ENCODE measurements around the gene FCRLA.
"Not testable (repeated sequence)": the region's sequence is repeated elsewhere in the genome, so short reads cannot be mapped to it uniquely, and the experiment has no call there.

FCRLA gene

GRCh38 chr1:161706482-161707347 is at the start of gene FCRLA:
FCRLA (plus strand) TSS chr1:161707229; CDS start chr1:161707265, 36 bp downstream.
- no peak for DNase-seq

- DNase-seq = not testable (repeated sequence)
Measured at GRCh38 chr1:161658524-161658923, 48.5 kb upstream of the FCRLA start.

DNA sequence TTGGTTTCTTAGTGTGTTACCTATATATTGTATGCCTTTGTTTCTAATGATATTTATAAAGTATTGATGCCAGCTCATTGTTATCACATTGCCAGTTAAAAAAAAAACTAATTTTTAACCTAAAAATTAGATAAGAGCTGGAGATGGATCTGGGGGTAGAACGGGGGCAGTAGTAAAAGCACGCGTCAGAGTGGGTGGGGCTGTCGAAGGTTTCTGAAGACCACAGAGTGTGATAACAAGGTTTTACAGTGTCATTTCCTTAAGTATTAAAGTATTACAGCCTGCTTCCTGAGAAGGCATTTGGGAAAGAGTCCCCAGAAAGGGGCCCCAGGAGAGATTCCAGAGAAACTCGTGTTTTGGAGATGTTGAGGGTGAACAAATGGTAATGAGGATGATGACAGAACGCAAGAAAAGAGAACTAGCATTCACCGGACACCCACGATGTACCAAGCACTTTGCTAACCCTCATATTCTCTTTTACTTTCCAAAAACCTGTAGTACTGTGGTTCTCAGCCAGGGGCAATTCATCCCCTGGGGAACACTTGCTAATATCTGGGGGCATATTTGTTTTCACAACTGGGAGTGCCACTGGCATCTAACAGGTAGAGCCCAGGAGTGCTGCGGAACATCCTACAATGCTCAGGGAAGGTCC is 45.2 kb upstream of the FCRLA start:
- DNase-seq = not testable (repeated sequence)

DNA sequence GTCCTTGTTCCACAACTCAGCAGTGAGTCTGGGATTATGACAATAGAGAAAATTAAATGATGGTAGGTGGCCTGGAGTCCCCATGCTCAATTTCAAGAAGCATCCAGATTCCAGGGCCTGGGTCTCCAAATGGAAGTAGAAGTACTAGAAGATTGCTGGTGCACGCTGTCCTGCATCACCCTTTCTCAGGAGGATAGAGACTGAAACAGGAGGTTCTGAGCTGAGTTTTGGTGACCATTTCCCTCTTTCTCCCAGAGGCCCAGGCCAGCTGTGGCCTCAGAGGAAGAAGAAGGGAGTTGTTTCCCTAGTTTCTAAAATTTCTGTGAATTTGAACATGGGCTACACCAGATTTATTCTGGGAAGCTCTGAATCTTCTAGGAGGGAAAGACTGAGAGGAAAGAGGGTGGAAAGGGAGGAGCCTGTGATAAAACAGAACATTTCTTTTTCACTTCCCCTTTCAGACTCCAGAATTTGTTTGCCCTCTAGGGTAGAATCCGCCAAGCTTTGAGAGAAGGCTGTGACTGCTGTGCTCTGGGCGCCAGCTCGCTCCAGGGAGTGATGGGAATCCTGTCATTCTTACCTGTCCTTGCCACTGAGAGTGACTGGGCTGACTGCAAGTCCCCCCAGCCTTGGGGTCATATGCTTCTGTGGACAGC is 44.2 kb upstream of the FCRLA start, which contains the start of gene FCGR2B:
Gene FCGR2B, plus strand, starts transcription at position 460 of the 656 bp plus-strand sequence. Its CDS starts 99 bp downstream, at position 559.
- not testable (repeated sequence) for DNase-seq

DNA sequence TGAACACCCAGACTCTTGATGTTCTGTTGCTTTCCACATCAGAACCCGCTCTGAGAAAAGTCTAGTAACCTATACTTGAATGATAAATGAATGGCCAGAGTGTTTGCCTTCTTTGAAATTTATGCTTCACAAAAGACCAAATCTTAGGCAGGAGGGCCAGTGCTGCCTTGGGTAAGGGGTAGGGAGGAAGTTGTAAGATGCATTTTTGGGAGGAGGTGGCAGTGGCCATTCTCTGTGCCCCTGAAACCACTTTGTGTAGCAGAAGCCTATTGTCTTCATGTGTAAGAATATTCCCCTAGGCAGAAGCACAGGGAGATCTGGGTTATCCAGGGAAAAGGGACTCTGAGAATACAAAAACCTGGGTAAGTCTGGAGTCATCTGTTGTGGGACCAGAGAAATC is 43.5 kb upstream of the FCRLA start:
- not testable (repeated sequence) for DNase-seq

DNA sequence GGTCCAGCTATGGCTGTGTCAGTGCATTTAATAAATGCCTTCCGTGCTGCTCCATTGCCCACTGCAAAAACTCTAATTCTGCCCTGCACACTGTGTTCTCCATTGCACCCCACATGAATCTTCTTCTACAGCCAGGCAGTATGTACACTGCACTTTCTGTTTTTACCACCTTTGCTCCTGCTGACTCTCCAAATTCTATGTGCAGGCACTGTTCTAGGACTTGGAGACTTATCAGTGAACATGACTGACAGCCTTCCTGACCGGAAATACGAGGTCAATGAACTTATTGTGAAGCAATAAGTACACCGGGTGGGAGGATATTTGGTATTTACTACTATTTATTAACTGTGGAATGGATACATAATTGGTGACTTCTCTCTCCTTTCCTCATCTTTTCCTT is 42.3 kb upstream of the FCRLA start:
- not testable (repeated sequence) for DNase-seq

- not testable (repeated sequence) for DNase-seq
Measured at GRCh38 chr1:161671045-161672020, 35.7 kb upstream of the FCRLA start.

DNA sequence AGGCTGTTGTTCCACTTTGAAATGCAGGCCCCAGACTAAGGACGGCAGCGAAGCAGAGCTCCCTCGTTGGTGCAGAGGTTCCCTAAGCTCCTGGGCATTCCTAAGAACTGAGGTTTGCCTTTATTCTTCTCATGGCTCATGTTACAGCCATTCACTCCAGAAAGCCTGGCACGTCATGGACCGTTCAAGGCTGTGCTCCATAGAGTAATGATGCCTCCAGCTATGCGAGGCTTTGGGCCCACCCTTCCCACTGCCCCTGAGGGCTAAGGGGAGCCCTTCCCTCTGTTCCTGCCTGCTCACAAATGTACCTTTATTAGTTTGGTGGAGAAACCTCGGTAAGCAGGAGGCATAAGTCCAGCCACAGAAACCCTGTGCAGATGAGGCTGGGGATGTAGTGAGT is 33.6 kb upstream of the FCRLA start:
- not testable (repeated sequence) for DNase-seq

DNA sequence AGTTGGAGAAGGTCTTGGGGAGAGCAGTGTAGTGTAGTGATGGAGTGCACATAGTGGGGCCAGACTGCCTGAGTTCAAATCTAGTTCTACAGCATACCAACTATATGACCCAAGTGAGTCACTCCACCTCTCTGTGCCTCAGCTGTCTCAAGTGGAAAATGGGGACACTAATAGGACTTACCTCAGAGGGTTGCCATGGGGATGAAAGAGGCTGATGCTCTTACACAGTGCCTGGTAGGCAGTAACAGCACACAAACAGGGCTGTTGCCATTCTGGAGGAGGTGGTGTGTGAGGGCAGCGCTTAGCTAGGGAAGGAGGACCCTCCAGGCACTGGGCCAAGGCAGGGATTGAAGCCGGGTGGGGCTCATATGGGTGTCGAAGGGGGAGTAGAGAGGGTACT is 32.6 kb upstream of the FCRLA start:
- not testable (repeated sequence) for DNase-seq

DNA sequence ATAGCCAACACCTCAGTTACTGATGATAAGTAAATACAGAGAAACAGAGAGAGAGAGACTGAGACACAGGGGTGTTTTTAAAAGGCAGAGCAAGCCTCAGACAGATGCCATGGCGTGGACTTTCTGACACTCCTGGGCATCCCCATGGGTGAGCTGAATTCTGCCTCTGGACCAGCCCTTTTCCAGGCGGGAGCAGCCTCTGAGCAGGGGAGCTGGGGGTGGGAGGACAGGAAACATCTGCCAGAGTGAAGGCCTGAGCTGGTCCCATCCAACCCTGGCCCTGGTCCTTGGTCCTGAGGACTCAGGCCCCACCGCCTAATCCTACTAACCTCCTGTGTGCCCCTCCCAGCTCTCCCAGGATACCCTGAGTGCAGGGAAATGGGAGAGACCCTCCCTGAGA is 32.1 kb upstream of the FCRLA start:
- not testable (repeated sequence) for DNase-seq

DNA sequence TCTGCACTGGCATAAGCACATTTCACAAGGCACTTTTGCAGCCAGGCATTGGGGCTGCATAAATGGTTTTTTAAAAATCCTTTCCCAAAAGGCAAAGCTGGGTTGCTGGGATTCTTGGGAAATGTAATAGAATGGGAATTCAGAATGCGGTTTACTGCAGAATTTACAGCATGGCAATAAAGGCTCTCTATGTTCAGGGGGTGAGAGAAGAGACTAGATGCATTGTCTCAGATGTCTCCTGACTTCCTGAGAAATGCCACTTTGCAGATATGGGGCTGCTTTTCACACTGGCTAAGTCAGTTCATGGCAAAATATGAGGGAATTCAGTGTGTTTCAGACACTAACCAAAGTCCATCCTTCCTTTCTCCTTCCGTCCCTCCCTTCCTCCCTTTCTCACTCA is 30.6 kb upstream of the FCRLA start:
- DNase-seq = no peak

DNA sequence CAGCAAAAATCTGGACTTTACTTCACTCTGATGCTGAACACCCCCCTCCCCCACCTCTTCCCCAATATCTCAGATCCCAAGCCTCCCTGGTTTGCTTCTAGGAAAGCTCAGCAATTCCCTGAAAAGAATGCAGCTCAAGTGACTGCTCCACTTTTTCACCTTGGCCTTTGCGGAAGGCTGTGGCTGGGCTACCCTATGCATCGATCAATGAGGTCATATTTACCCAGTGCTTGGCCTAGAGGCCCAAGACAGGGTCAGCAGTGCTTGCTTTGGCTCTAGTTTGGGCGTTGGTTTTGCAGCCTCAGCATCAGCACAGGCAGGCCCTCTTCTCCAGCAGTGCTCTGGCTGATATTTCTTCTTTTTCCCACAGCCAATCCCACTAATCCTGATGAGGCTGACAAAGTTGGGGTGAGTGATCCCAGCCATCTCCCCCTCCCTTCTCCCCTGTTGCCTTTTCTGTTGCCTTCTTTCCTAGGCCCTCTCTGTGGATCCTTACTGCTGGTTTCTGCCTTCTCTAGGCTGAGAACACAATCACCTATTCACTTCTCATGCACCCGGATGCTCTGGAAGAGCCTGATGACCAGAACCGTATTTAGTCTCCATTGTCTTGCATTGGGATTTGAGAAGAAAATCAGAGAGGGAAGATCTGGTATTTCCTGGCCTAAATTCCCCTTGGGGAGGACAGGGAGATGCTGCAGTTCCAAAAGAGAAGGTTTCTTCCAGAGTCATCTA is 29.9 kb upstream of the FCRLA start:
- DNase-seq = no peak

DNA sequence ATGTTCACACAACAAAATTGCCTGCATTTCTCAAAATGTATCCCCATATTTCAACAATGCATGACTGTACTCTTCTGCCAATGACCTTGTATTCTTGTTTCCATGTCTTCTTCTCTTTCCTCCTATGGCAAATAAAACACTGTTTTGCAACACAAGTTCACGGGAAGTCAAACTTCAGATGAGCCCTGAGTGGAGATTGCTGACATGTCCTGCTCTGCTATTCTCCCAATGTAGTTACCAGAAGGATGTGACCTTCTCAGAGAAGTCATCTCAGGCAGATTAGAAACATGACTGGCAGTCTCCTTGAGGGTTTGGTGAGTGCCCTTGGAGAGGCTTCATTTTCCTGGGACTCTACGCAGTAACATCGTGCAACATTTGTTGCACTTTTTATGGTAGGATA is 28.5 kb upstream of the FCRLA start:
- no peak for DNase-seq

- DNase-seq = no peak
Measured at GRCh38 chr1:161681879-161682278, 25.1 kb upstream of the FCRLA start.

DNA sequence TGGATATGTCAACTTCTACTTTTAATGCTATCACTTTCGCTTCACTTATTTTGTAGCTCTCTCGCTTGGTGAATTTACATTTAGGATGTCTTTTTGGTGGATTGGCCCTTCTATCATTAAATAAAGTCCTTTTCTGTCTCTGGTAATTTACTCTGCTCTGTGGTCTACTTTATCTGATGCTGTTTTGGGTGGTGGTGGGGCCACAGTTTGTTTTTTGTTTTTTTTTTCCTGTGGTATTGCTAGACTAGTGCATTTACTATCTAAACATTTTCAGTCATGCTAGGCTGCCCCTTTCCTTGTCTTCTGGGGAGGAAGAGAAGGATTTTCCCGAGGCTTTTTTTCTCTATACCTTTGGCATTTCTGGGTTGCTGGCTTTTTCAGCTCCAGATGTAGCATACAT is 18.1 kb upstream of the FCRLA start:
- DNase-seq = no peak

- no peak for DNase-seq
Measured at GRCh38 chr1:161691846-161692245, 15.2 kb upstream of the FCRLA start.

GRCh38 chr1:161693020-161693712 is 13.9 kb upstream of the FCRLA start:
- DNase-seq = not testable (repeated sequence)

GRCh38 chr1:161698302-161698701 is 8.7 kb upstream of the FCRLA start:
- DNase-seq = not testable (repeated sequence)

- no peak for DNase-seq
Measured at GRCh38 chr1:161702250-161702649, 4.8 kb upstream of the FCRLA start.

GRCh38 chr1:161705537-161705936 is 1.5 kb upstream of the FCRLA start:
- no peak for DNase-seq

GRCh38 chr1:161706113-161706481 is 932 bp upstream of the FCRLA start:
- DNase-seq = no peak
